ENCODE data around the gene MYRIP.
A peak's percentile ranks its signal among the peaks of the same experiment; 100 is the strongest.

The MYRIP gene

DNA sequence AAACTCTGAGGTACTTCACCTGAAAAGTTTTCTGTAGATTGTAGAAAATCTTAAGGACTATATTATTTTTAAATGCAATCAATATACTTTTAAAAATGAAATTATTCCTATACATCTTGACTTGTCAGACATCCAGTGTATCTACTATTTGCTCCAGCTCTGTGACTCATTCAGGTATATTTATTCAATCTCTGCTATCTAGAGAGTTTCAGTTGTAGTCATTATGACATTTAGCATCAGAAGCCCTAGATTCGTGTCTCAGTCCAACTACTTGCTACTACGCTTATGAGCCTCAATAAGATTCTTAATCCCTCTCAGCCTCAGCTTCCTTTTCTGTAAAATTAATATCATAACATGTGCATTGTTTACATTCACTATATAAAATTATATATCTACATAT, 477.8 kb downstream of the MYRIP start:
- DNase-seq (ENCODE audit: low read depth in 2 of 2): no peak

DNA sequence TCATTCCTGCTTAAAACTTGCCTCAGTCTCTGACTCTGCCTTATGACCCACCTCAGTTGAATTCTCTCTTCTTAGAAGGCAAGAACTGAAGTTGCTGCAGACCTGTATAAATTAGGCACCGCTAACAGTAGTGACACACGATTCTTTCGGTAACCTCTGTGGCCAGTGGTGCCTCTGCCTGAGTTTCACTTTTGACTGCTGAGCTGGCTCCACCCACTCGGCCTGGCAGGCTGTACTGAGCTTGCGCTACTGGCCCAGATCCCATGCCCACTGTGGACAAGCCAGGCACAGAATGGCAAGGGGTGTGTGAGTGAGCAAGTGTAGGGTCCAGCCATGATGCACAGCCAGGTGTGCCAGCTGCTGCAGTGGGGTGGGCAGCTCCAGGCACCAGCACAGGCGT, 481.0 kb downstream of the MYRIP start:
- no peak for DNase-seq (ENCODE audit: low read depth in 2 of 2)

GRCh38 chr3:40291471-40291870, 482.1 kb downstream of the MYRIP start:
- DNase-seq (ENCODE audit: low read depth in 2 of 2): no peak

- no peak for DNase-seq (ENCODE audit: low read depth in 2 of 2)
Measured at GRCh38 chr3:40292637-40293349, 483.4 kb downstream of the MYRIP start.

- no peak for DNase-seq (ENCODE audit: low read depth in 2 of 2)
Measured at GRCh38 chr3:40294434-40294833, 485.0 kb downstream of the MYRIP start.

GRCh38 chr3:40298075-40298474, 488.7 kb downstream of the MYRIP start:
- DNase-seq (ENCODE audit: low read depth in 2 of 2): no peak

GRCh38 chr3:40299130-40299720, 489.8 kb downstream of the MYRIP start:
- DNase-seq (ENCODE audit: low read depth in 2 of 2): no peak

DNA sequence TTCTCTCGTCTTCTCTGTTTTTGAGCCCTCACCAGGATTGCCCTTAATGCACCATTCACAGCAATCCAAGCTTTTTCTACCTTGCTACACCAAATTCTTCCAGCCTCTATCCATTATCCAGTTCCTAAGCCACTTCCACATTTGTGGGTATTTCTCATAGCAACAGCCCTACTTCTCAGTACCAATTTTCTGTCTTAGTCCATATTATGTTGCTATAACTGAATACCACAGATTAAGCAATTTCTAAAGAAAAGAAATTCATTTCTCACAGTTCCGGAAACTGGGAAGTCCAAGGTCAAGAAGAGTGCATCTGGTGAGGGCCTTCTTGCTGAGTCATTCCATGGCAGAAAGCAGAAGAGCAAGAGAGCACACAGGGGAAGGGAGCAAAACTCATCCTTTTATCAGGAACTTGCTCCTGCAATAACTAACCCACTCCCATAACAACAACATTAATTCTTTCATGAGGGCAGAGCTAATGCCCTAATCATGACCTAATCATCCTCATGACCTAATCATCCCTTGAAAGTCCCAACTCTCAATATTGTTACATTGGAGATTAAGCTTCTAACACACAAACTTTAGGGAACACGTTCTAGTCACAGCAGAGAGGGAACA, 490.4 kb downstream of the MYRIP start:
- DNase-seq (ENCODE audit: low read depth in 2 of 2): no peak

DNA sequence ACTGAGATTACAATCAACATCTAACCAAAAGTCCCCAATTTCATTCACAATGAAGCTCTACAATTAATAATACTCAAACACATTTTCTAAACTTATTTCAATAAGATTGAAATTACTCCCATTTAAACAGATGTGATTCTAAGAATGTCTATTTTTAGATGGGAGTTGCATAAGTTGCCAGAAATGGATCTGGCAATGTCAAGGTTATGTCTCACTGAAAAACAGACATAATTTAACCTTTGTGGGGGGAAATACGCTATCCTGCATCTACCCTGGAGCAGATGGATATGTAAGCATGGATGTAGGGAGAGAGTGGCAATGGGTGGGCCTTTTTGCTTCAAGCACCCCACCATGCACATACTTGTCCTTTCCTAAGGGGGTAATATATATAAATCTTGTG, 493.4 kb downstream of the MYRIP start:
- no peak for DNase-seq (ENCODE audit: low read depth in 2 of 2)

DNA sequence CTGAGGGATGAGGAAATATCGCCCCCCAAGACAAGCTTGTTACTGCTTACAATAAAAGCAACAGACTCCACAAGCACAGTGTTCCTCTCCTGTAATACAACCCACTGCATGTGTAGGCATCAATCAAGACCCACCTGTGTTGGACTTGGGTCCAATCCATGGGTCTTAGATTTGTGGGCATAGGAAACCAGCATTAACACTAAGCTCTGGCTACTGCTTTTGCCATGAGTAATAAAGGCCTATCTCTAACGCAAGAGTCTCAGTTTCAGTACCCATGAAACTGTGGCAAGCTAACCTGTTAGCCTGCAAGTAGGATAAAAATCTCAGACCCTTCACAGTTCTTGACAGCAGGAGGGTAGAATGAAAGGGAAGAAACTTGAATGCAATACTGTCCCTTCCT, 494.9 kb downstream of the MYRIP start:
- DNase-seq (ENCODE audit: low read depth in 2 of 2): no peak

DNA sequence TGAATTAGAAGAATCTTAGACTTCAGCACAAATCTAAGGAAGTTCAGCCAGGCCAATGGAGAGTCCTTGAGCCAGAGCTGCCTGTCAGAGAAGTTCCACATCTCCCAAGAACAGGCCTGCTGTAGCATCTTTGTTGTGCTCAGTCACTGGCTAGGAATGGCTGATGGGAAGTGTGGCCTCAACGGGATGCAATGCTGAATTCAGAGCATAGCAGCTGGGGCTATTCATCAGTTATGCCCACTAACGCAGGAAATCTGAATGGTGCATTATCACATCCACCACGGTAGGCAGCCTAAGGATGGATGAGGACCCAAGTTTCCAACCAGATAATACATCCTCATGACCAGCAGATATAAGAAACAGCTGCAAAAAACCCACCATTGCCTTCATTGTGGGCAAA, 496.9 kb downstream of the MYRIP start:
- DNase-seq (ENCODE audit: low read depth in 2 of 2): no peak

DNA sequence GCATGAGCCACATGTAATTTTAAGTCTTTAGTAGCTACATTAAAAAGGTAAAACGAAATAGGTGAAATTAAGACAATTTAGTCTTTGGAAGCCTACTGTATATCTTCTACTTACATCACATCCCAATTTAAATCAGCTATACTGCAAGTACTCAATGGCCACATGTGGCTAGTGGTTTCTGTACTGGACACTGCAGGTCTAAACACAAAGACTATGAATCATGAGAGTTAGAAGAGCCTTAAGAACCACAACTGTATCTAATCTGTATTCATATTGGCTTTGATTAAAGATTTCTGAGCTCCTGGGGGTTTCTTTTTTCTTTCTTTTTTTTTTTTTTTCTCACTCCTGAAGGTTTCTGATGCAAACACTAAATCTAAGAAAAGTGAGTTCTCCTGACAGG, 497.8 kb downstream of the MYRIP start:
- DNase-seq (ENCODE audit: low read depth in 2 of 2): no peak

GRCh38 chr3:40308725-40309417, 499.5 kb downstream of the MYRIP start:
- DNase-seq (ENCODE audit: low read depth in 2 of 2): no peak

- peak; percentile 96 to 97 for DNase-seq (ENCODE audit: low read depth in 2 of 2)
Measured at GRCh38 chr3:40309418-40309924, 500.1 kb downstream of the MYRIP start, which contains the start of gene EIF1B. TSS of gene EIF1B (plus strand) at chr3:40309707. CDS start at chr3:40309942, 235 bp downstream.

All from stimulated activated CD4-positive, alpha-beta T cell treated with anti-CD3 and anti-CD28 coated beads, Interleukin-4, amount 100 ng/mL, for 48 hours (primary cell).